ENCODE data around the gene MANSC1. TPM values are rescaled to one million over a fixed set of nuclear protein-coding genes. Genes with fewer than 3 reads are reported as not detected.

The MANSC1 gene
- total and polyA plus RNA-seq, 9 of the 15 experiments (the other 6 are each of a cell fraction or from before 2014, with no cell fraction given), result 0.76 to 8.6 (median 3.1) TPM

DNA sequence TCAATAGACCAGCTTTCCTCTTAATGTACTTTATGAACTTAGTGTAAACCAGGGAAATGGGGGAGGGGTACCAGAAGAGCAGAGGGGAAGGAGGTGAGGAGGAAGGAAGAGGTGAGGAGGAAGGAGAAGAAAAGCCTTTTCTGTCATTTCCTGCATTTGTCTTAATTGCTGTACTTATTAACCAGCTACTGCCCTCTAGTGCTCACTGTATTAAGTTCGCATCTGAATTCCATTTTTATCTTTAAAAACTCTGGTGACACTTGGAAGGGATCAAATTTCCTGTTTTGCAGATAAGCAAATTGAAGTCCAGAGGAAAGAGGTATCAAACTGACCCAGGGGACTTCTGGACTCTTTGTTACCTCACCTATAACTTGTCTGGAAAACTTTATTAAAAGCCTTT is 22.2 kb downstream of the MANSC1 start (continued):
- TF ChIP-seq, protein P1, sequence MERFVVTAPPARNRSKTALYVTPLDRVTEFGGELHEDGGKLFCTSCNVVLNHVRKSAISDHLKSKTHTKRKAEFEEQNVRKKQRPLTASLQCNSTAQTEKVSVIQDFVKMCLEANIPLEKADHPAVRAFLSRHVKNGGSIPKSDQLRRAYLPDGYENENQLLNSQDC (CRISPR knock-in tag; IDR thresholded peaks at IDR 0.05), result no peak
- TF ChIP-seq FOXK1 (CRISPR knock-in tag; IDR thresholded peaks at IDR 0.05; ENCODE audit: borderline replicate concordance) (no peak), ZNF830 (CRISPR knock-in tag; IDR thresholded peaks at IDR 0.05) (no peak), ZNF75A (CRISPR knock-in tag; IDR thresholded peaks at IDR 0.05) (no peak)
- TF ChIP-seq, protein P2, sequence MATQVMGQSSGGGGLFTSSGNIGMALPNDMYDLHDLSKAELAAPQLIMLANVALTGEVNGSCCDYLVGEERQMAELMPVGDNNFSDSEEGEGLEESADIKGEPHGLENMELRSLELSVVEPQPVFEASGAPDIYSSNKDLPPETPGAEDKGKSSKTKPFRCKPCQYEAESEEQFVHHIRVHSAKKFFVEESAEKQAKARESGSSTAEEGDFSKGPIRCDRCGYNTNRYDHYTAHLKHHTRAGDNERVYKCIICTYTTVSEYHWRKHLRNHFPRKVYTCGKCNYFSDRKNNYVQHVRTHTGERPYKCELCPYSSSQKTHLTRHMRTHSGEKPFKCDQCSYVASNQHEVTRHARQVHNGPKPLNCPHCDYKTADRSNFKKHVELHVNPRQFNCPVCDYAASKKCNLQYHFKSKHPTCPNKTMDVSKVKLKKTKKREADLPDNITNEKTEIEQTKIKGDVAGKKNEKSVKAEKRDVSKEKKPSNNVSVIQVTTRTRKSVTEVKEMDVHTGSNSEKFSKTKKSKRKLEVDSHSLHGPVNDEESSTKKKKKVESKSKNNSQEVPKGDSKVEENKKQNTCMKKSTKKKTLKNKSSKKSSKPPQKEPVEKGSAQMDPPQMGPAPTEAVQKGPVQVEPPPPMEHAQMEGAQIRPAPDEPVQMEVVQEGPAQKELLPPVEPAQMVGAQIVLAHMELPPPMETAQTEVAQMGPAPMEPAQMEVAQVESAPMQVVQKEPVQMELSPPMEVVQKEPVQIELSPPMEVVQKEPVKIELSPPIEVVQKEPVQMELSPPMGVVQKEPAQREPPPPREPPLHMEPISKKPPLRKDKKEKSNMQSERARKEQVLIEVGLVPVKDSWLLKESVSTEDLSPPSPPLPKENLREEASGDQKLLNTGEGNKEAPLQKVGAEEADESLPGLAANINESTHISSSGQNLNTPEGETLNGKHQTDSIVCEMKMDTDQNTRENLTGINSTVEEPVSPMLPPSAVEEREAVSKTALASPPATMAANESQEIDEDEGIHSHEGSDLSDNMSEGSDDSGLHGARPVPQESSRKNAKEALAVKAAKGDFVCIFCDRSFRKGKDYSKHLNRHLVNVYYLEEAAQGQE (IDR thresholded peaks at IDR 0.05; ENCODE audit: borderline replicate concordance), result peak; percentile 76; the same call in 1 of the 2 replicates
- TF ChIP-seq, protein P2 (CRISPR knock-in tag; IDR thresholded peaks at IDR 0.05; ENCODE audit: low read depth), result no peak
- TF ChIP-seq, protein P3, sequence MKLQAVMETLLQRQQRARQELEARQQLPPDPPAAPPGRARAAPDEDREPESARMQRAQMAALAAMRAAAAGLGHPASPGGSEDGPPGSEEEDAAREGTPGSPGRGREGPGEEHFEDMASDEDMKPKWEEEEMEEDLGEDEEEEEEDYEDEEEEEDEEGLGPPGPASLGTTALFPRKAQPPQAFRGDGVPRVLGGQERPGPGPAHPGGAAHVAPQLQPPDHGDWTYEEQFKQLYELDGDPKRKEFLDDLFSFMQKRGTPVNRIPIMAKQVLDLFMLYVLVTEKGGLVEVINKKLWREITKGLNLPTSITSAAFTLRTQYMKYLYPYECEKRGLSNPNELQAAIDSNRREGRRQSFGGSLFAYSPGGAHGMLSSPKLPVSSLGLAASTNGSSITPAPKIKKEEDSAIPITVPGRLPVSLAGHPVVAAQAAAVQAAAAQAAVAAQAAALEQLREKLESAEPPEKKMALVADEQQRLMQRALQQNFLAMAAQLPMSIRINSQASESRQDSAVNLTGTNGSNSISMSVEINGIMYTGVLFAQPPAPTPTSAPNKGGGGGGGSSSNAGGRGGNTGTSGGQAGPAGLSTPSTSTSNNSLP (IDR thresholded peaks at IDR 0.05; ENCODE audit: borderline replicate concordance, low read depth, low read length), result 0 out of 2 replicates have a peak, but pooled peaks have one; percentile 36
- TF ChIP-seq, protein P4, sequence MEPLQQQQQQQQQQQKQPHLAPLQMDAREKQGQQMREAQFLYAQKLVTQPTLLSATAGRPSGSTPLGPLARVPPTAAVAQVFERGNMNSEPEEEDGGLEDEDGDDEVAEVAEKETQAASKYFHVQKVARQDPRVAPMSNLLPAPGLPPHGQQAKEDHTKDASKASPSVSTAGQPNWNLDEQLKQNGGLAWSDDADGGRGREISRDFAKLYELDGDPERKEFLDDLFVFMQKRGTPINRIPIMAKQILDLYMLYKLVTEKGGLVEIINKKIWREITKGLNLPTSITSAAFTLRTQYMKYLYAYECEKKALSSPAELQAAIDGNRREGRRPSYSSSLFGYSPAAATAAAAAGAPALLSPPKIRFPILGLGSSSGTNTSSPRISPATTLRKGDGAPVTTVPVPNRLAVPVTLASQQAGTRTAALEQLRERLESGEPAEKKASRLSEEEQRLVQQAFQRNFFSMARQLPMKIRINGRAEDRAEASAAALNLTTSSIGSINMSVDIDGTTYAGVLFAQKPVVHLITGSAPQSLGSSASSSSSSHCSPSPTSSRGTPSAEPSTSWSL (CRISPR knock-in tag; IDR thresholded peaks at IDR 0.05; ENCODE audit: borderline replicate concordance), result no peak

Measured in K562 (cell line).